Effector CD8-positive, alpha-beta T cell (primary cell): Measurements from ENCODE around the gene TMEM120B.
"Not testable (repeated sequence)": the region's sequence is repeated elsewhere in the genome, so short reads cannot be mapped to it uniquely, and the experiment has no call there.

Source experiments
- DNase-seq: peaks from one replicate; lab custom pipeline; 2025; lab: John Stamatoyannopoulos, UW

The TMEM120B gene

DNA sequence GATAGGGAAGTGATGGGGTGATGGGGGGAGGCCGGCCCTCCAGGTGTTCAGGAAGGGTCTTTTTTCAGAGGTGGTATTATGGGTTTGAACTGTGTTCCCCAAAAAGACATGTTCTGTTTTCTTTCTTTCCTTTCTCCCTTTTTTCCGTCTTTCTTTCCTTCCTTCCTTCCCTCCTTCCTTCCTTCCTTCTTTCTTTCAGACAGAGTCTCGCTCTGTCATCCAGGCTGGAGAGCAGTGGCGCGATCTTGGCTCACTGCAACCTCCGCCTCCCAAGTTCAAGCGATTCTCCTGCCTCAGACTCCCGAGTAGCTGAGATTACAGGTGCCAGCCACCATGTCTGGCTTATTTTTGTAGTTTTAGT is 3.5 kb upstream of the TMEM120B start:
- DNase-seq, result not testable (repeated sequence)

DNA sequence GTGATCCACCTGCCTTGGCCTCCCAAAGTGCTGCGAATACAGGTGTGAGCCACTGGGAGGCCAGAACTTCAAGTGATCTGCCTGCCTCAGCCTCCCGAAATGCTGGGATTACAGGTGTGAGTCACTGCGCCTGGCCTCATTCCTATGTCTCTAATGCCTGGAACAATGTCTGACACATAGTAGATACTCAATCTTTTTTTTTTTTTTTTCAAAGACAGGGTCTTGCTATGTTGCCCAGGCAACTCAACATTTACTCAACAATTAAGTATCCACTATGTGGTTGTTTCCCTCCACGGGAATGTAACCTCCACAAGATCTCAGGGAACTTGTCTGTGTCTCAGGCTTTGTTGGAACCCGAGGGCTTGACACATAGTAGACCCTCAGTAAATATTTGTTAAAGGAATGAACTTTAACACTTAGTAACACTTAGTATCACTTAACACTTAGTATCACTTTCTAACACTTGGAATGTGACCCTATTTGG is 3.0 kb upstream of the TMEM120B start:
- DNase-seq, result no peak

GRCh38 chr12:121711361-121712189 is 977 bp upstream of the TMEM120B start:
- no peak for DNase-seq

GRCh38 chr12:121712190-121712460 is 427 bp upstream of the TMEM120B start:
- DNase-seq, result peak; percentile 9

GRCh38 chr12:121713257-121713777 is 765 bp downstream of the TMEM120B start:
- no peak for DNase-seq

DNA sequence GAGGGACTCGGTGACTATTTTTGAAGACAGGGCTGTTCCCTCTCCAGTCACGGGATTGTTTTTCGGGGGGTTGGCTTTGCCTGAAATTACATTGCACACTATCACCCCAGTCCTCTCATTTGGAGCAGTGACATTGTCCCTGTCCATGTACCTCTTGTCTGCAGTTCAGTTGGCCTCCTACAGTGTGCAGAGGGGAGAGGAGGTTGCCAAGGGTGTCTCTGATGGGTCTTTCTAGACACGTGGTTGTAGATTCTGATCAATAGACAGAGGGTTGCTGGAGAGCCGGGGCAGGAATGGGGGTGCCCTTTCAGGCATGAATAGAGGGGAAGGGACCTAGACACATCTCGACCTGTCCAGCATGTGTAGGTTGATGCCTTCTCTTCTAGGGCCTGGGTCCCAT is 1.2 kb downstream of the TMEM120B start:
- DNase-seq, result no peak

GRCh38 chr12:121715055-121715454 is 2.5 kb downstream of the TMEM120B start:
- not testable (repeated sequence) for DNase-seq

DNA sequence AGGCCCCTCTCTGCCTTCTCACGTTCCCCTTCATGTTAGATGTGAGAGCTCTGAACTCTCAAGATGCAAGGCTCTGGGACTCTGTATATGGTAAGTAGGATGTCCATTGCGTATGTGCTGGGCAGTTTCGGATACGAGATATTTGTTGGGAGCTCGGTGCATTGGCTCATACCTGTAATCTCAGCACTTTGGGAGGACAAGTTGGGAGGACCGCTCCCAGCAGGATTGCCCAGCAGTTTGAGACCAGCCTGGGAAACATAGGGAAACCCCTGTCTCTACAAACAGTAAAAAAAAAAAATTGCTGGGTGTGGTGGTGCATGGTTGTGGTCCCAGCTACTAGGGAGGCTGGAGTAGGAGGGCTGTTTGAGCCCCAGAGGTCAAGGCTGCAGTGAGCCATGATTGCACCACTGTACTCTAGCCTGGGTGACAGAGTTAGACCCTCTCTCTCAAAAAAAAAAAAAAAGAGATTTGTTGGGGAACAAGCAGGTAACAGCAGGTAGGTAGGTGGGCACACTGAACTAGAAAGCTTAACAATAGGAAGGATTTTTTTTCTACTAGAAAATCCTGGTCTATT is 3.4 kb downstream of the TMEM120B start:
- DNase-seq, result no peak

- no peak for DNase-seq
Observed at GRCh38 chr12:121717041-121717699, 4.6 kb downstream of the TMEM120B start.

DNA sequence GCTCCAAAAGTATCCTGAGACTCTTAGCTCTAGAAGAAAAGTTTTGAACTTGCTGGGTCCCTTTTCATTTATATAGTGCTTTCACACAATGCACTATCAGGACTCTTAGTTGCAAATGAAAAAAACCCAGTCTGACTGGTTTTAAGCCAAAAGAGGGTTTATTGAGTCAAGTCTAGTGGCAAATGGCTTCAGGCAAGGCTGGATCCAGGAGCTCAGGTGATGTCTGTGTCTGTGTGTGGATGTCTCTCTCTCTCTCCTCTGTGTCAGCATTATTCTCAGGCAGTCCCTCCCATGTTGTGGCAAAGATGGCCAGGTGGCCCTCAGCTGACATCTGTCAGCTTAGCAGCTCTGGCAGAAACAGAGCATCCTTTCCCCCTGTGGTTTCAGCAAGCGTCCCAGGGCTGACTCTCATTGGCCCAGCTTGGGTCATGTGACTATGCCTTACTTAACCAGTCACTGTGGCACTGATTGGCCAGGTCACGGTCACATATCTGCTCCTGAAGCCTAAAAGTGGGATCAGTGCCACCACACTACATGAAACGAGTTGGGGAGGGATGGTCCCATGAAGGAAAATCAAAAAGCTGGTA is 6.2 kb downstream of the TMEM120B start:
- no peak for DNase-seq

GRCh38 chr12:121719926-121720414 is 7.4 kb downstream of the TMEM120B start:
- no peak for DNase-seq

DNA sequence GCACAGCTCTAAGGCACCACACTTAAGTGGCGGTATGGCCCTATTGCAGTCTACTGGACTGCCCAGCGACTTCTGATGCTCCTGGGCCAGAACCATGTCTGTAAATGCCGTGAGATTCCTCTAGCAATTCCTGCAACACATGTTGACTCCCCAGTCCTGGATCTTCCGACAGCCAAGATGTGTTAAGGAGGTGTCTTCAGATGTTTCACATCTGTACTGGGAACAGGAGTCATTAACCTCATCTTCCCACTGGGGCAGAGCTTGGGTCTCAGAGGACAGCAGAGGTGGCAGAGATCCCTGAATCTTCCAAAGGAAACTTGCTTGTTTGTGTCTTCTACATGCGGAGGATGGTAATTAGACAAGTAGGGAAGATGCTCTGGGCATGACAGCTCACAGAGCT is 8.2 kb downstream of the TMEM120B start:
- DNase-seq, result no peak

DNA sequence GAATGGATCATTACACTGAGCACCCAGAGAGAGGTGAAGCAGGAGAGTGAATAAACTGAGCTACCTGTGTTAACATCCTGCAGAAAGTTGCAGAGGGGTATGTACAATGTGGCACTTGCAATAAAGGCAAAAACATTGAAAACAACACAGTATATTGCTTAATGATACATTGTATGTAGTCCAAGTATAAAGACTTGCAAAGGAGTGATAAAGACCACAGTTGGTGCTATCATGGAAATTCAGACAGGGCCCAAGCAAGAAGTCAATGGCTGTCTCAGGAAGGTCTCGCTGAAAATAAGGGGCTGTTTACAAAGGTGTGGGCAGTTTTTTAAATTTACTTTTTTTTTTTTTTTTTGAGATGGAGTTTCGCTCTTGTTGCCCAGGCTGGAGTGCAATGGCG is 10.0 kb downstream of the TMEM120B start:
- no peak for DNase-seq

GRCh38 chr12:121723200-121723599 is 10.6 kb downstream of the TMEM120B start:
- no peak for DNase-seq

DNA sequence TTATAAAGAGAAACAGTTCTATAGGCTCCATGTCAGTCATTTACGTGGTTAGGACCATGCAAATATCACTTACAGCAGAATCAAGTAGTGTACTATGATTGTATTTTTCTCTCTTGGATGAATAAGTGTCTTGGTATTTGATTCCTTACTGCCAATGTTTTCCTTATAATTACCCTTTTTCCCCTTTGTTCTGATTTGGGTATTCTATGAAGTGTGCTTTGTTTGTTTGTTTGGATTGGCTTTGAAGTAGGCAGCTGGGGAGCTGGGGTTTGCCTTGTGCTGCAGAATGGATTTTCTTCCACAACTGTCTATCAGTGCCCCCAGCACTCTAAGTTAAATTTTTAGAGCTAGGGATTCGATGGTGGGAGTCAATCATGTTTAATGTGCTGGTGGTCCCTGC is 12.4 kb downstream of the TMEM120B start:
- no peak for DNase-seq

- no peak for DNase-seq
Observed at GRCh38 chr12:121725423-121725822, 12.9 kb downstream of the TMEM120B start.

DNA sequence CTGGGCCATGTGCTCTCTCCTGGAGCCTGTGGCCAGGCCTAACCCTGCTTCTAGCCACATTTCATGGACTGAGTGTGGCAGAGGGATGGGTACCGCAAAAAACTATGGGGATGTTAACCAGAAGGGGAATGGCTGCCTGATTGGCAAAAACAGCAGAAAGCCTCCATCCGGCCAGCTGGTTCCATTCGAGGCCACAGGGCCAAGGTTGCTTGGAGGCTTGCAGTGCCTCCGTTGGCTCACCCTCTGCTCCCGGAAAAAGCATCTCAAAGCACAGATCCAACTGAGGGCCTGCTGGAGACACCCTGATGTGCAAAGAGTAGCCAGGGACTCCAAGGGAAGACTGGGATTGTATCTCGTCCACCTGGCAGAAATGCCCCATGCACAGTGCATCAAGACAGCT is 16.5 kb downstream of the TMEM120B start:
- no peak for DNase-seq

- DNase-seq, result no peak
Observed at GRCh38 chr12:121731473-121731872, 18.9 kb downstream of the TMEM120B start.

GRCh38 chr12:121733849-121734248 is 21.3 kb downstream of the TMEM120B start:
- DNase-seq, result no peak

DNA sequence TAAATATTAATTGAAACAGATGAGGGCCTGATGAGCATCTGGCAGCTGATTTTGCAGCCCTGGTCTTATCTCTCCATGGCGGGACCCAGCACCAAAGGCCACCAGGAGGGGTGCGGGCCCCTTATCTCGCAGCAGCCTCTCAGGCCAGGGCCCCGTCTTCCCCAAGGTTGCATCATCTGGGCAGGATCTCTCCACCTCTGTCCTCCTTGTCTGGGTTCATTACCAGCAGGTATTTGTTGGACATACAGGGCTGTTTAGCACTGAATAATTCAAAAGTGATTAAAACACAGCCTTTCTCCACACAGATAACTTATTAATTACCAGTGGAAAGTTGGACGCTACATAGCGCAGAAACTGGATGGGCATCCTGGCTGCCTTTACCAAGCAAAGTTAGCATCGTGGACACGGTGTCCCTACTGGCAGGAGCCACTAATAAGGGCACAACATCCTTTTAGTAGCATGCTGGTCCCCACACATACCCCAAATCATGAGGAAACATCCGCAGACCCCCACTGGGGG is 25.8 kb downstream of the TMEM120B start:
- DNase-seq, result no peak

GRCh38 chr12:121740847-121741246 is 28.3 kb downstream of the TMEM120B start:
- DNase-seq, result no peak

DNA sequence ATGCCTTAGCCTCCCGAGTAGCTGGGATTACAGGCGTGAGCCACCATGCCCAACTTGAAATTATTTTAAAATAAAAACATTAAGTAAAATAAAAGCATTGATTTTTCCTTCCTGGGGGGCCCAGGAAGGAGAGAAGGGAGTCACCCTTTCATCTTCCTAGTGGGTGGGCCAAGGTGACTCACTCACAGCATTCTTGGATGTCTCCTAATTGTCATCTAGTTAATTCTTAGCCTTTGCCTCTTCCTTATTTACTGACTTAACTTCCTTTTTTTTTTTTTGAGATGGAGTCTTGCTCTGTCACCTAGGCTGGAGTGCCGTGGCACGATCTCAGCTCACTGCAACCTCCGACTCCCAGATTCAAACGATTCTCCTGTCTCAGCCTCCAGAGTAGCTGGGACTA is 29.2 kb downstream of the TMEM120B start:
- no peak for DNase-seq
